HG03432 (cell line): ENCODE results near the gene HDAC11.
A peak's percentile ranks its signal among the peaks of the same experiment; 100 is the strongest.
"Not testable (repeated sequence)": the region's sequence is repeated elsewhere in the genome, so short reads cannot be mapped to it uniquely, and the experiment has no call there.

Experiments used
- ATAC-seq: cut with Tn5 transposase; IDR thresholded peaks from one replicate; pipeline ENCODE4 v1.9.1; 2021; ENCODE audit warnings: mild to moderate bottlenecking, moderate library complexity; ENCODE audit not compliant: unreplicated experiment

Gene HDAC11

GRCh38 chr3:13479582-13480339, at the start of gene HDAC11:
HDAC11 (plus strand) TSS chr3:13480306; CDS start chr3:13480348, 42 bp downstream.
- peak; percentile 96 for ATAC-seq

- ATAC-seq: not testable (repeated sequence)
Observed at GRCh38 chr3:13430411-13430875, 49.7 kb upstream of the HDAC11 start.

GRCh38 chr3:13432093-13432492, 48.0 kb upstream of the HDAC11 start:
- ATAC-seq: no peak

GRCh38 chr3:13433912-13434311, 46.2 kb upstream of the HDAC11 start:
- ATAC-seq: no peak

GRCh38 chr3:13436213-13436612, 43.9 kb upstream of the HDAC11 start:
- not testable (repeated sequence) for ATAC-seq

GRCh38 chr3:13440204-13440817, 39.8 kb upstream of the HDAC11 start:
- no peak for ATAC-seq

- ATAC-seq: not testable (repeated sequence)
Observed at GRCh38 chr3:13442882-13443281, 37.2 kb upstream of the HDAC11 start.

- ATAC-seq: peak; percentile 3
Observed at GRCh38 chr3:13451301-13451673, 28.8 kb upstream of the HDAC11 start.

- peak; percentile 27 for ATAC-seq
Observed at GRCh38 chr3:13452490-13453335, 27.4 kb upstream of the HDAC11 start.

- ATAC-seq: no peak
Observed at GRCh38 chr3:13455644-13456043, 24.5 kb upstream of the HDAC11 start.

GRCh38 chr3:13457593-13457992, 22.5 kb upstream of the HDAC11 start:
- ATAC-seq: no peak

- ATAC-seq: no peak
Observed at GRCh38 chr3:13459605-13460340, 20.3 kb upstream of the HDAC11 start.

GRCh38 chr3:13460341-13460736, 19.8 kb upstream of the HDAC11 start:
- ATAC-seq: no peak

- no peak for ATAC-seq
Observed at GRCh38 chr3:13461169-13462124, 18.7 kb upstream of the HDAC11 start.

- no peak for ATAC-seq
Observed at GRCh38 chr3:13462125-13462629, 17.9 kb upstream of the HDAC11 start.

- no peak for ATAC-seq
Observed at GRCh38 chr3:13462822-13463221, 17.3 kb upstream of the HDAC11 start.

GRCh38 chr3:13463618-13464400, 16.3 kb upstream of the HDAC11 start:
- ATAC-seq: no peak

GRCh38 chr3:13465236-13465873, 14.8 kb upstream of the HDAC11 start:
- no peak for ATAC-seq
